Right lobe of liver (tissue), 6 donors: Measurements from ENCODE around the gene TMEM131L. TPM values are rescaled to one million over a fixed set of nuclear protein-coding genes. Genes with fewer than 3 reads are reported as not detected.

ENCODE experiments used
- ATAC-seq, 4 donors: fragments of 200-7000 bp; cut with Tn5 transposase; one replicate each; pipeline ENCODE4 v1.9.1; 2020; ENCODE audit warnings: mild to moderate bottlenecking in 4 of 4, moderate library complexity in 4 of 4
- DNase-seq, 3 donors: peaks; one replicate each; pipeline ENCODE4 v3.0.0-alpha.2; 2020
- H3K27ac ChIP-seq, 3 donors: fragments of 200-600 bp; one replicate each; pipeline ENCODE4 v1.8.0; 2022
- H3K27me3 ChIP-seq, 2 donors: fragments of 200-600 bp; one replicate each; pipeline ENCODE4 v1.8.0; 2022
- H3K36me3 ChIP-seq, 4 donors: fragments of 200-600 bp; sonication (generic) in 1 of 4; one replicate each; pipeline versions ENCODE4 v1.5.1 to v1.8.0; 2017 to 2022; ENCODE audit warnings: control low read depth in 1 of 4
- H3K4me1 ChIP-seq, 4 donors: fragments of 200-600 bp; sonication (generic) in 1 of 4; one replicate each; pipeline versions ENCODE4 v1.5.1 to v1.8.0; 2017 to 2022; ENCODE audit warnings: control low read depth in 1 of 4
- H3K4me3 ChIP-seq, 3 donors: fragments of 200-600 bp; one replicate each; pipeline ENCODE4 v1.8.0; 2022
- H3K9me3 ChIP-seq, 4 donors: fragments of 200-600 bp; sonication (generic) in 1 of 4; one replicate each; pipeline versions ENCODE4 v1.5.1 to v1.8.0; 2017 to 2022; ENCODE audit warnings: control low read depth in 1 of 4
- POLR2A ChIP-seq: fragments of 450-650 bp; IDR thresholded peaks from one replicate; pipeline ENCODE4 v1.6.1; 2017; ENCODE audit warnings: antibody characterized with exemption, mild to moderate bottlenecking
- WGBS: methylation state at CpG from one replicate; pipeline ENCODE4 v1.1.6; 2018; ENCODE audit warnings: low coverage, low lambda C conversion rate; ENCODE audit not compliant: insufficient coverage; ENCODE audit errors: missing lambda C conversion rate; 5-methylcytosine and 5-hydroxymethylcytosine counted together
- intact Hi-C, 2 donors: fragments of 100-400 bp; cut with DNase I; formaldehyde crosslinking; loops; one replicate each; pipeline versions ENCODE4 v1.11.2 to v1.14.1; 2022
- total RNA-seq, 6 experiments: library from RNA; depleted of rRNA in 2 of 6; stranded (reverse); fragments of >200 nt in 2 of 6; fragmentation: NEBNext Ultra II Directional in 3 of 6; extraction: Animal tissue kit (Norgen Biotek cat#: 25700) in 3 of 6; gene quantifications; one replicate each; pipeline versions ENCODE4 v1.1.0 to v1.2.4, GENCODE V29; 2016 to 2023
- TF ChIP-seq, protein P1 (sequence below), 4 donors: fragments of 200-600 bp in 3 of 4; fragments of 450-650 bp in 1 of 4; IDR thresholded peaks; one replicate each; pipeline versions ENCODE4 v1.5.1 to v1.8.0; 2016 to 2022; ENCODE audit warnings: antibody characterized with exemption in 4 of 4, mild to moderate bottlenecking in 2 of 4
- donor health status: DM: no; HTN: yes; CAD: no.
- donor health status: DM: no; HTN: no; CAD: no.
- donor health status: DM: no; HTN: no; CAD: no.
- donor health status: DM: no; HTN: yes; CAD: no.
- donor health status: DM: no; HTN: yes; CAD: no.

Gene TMEM131L
- total RNA-seq, 6 experiments from 2014 or later = 13.2 to 19.6 (median 14.8) TPM

DNA sequence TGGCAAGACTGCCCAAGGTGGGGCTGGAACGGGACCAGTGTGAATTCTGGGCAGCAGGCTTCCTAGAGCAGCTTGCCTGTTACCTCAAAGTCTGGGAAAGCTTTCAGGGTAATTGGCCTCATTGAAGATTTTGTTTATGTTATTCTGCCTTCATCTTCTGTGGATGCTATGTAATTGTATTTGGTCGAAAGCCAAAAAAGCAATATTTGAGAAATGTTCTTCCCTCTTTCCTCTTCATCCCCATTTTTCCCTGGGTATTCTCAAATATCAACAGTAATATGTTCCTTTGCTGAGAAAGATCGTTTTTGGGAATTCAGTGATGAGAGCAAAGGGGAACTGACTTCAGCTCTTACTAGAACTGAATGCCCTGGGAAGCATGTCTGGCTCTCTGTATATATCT, 12.9 kb downstream of the TMEM131L start:
- Histone ChIP-seq H3K9me3 (no peaks in the 10 kb centered on the region), H3K27me3 (no peaks in the 10 kb centered on the region), H3K36me3 (peaks cover 0 to 12% (median 2%) of the 10 kb centered on the region in 4 donors), H3K4me1 (peaks cover 0 to 7% (median 0%) of the 10 kb centered on the region in 4 donors), H3K4me3 (no peak overlapping the region), H3K27ac (no peak overlapping the region)
- intact Hi-C loops = no loop called here
- 67% methylated on average over 3 of the region's 3 CpGs for WGBS
- TF ChIP-seq, protein P1, sequence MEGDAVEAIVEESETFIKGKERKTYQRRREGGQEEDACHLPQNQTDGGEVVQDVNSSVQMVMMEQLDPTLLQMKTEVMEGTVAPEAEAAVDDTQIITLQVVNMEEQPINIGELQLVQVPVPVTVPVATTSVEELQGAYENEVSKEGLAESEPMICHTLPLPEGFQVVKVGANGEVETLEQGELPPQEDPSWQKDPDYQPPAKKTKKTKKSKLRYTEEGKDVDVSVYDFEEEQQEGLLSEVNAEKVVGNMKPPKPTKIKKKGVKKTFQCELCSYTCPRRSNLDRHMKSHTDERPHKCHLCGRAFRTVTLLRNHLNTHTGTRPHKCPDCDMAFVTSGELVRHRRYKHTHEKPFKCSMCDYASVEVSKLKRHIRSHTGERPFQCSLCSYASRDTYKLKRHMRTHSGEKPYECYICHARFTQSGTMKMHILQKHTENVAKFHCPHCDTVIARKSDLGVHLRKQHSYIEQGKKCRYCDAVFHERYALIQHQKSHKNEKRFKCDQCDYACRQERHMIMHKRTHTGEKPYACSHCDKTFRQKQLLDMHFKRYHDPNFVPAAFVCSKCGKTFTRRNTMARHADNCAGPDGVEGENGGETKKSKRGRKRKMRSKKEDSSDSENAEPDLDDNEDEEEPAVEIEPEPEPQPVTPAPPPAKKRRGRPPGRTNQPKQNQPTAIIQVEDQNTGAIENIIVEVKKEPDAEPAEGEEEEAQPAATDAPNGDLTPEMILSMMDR (IDR thresholded peaks at IDR 0.05) = no peak
- TF ChIP-seq POLR2A = no peak
- ATAC-seq (no peak), DNase-seq (no peak)

DNA sequence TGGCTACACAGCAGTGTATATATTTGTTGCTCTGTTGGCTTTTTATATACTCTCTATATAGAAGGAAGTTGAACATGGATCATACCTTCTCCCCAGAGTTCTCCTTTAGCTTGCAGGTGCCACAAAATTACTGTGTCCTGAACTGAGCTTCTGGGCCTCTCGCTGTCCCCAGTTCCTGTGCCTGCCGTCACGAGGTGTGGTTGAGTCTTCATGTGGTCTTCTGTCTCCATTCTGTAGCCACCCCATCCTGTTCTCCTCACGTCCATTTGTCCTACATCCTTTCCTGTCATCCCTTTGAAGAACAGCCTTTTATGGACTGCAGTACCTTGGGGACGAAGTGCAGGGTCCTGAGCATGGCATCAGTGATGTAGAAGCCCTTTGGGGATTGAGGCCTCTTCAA, 14.5 kb downstream of the TMEM131L start:
- whole genome bisulfite sequencing = 78% methylated on average over 4 of the region's 5 CpGs
- no peak overlapping the region for H3K4me3 ChIP-seq
- no peak overlapping the region for H3K27ac ChIP-seq
- DNase-seq (no peak), ATAC-seq (no peak)
- H3K36me3 ChIP-seq = no peaks in the 10 kb centered on the region
- H3K9me3 ChIP-seq = no peaks in the 10 kb centered on the region
- no peaks in the 10 kb centered on the region for H3K27me3 ChIP-seq
- intact Hi-C loops = no loop called here
- peaks cover 0 to 7% (median 0%) of the 10 kb centered on the region in 4 donors for H3K4me1 ChIP-seq
- no peak for TF ChIP-seq POLR2A
- TF ChIP-seq, protein P1 (IDR thresholded peaks at IDR 0.05) = no peak

- Histone ChIP-seq H3K27me3 (no peaks in the 10 kb centered on the region), H3K4me1 (peaks cover 0 to 7% (median 1%) of the 10 kb centered on the region in 4 donors), H3K9me3 (no peaks in the 10 kb centered on the region), H3K4me3 (no peak overlapping the region), H3K27ac (no peak overlapping the region), H3K36me3 (no peaks in the 10 kb centered on the region)
- ATAC-seq (no peak), DNase-seq (peak in 1 of 3 donors; percentile 27)
- WGBS = 96% methylated on average over 6 of the region's 9 CpGs
- TF ChIP-seq, protein P1 (IDR thresholded peaks at IDR 0.05) = no peak
- no peak for TF ChIP-seq POLR2A
- intact Hi-C loops = no loop called here
Observed at GRCh38 chr4:153481478-153481877, 15.3 kb downstream of the TMEM131L start.

DNA sequence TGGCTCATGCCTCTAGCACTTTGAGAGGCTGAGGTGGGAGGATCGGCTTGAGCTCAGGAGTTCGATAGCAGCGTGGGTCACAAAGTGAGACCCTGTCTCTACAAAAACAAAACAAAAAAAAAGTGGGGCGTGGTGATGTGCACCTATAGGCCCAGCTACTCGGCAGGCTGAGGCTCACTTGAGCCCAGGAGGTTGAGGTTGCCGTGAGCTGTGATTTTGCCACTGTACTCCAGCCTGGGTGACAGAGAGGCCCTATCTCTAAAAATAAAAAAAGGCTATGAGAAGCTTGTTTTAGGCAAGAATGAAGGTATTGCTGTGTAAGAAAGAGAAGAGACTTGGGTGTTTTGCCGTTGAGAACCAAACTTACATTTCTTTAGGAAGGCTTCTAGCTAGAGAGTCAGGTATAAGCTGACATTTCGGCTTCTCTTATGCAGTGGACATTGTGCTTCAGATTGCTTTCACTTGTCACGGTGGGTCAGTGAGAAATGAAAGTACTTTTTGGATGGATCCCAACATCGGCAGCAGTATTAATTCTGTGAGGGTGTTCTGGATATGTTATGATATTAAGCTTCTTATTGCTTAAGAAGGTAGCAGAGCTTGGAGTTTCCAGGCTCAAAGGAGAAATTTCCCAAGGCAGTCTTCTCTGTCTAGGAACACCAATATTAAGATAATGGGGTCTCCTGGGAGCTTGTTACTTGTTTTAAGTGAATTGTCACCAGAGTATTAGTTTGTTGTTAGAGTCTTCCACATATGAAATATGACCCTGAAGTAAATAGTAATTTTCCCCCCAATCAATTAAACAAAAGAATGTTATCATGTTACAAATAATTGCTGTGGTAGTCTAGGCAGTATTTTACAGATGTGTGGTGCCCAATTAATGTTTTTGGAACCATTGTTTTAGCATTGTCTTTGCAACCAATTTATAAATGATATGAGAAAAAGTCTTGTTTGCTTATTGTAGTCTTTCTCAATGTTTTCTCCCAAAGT, 17.6 kb downstream of the TMEM131L start:
- WGBS = 29% methylated on average over 9 of the region's 10 CpGs
- no peaks in the 10 kb centered on the region for H3K36me3 ChIP-seq
- DNase-seq (no peak), ATAC-seq (peak; percentile 58 to 75 (median 74))
- H3K9me3 ChIP-seq = no peaks in the 10 kb centered on the region
- H3K4me3 ChIP-seq = peak overlapping the region in 1 of 3 donors; percentile 20
- TF ChIP-seq, protein P1 (IDR thresholded peaks at IDR 0.05) = no peak
- TF ChIP-seq POLR2A = no peak
- intact Hi-C loops = no loop called here
- H3K4me1 ChIP-seq = peaks cover 0 to 7% (median 1%) of the 10 kb centered on the region in 4 donors
- H3K27me3 ChIP-seq = no peaks in the 10 kb centered on the region
- peak overlapping the region in 2 of 3 donors; percentile 16 to 76 for H3K27ac ChIP-seq
